ENCODE measurements around the gene STK32B.
"Not testable (repeated sequence)": the region's sequence is repeated elsewhere in the genome, so short reads cannot be mapped to it uniquely, and the experiment has no call there.

The STK32B gene

GRCh38 chr4:5250536-5250935, 199.3 kb downstream of the STK32B start:
- not testable (repeated sequence) for DNase-seq (ENCODE audit: low read depth in 3 of 3, low spot score in 1 of 3)

DNA sequence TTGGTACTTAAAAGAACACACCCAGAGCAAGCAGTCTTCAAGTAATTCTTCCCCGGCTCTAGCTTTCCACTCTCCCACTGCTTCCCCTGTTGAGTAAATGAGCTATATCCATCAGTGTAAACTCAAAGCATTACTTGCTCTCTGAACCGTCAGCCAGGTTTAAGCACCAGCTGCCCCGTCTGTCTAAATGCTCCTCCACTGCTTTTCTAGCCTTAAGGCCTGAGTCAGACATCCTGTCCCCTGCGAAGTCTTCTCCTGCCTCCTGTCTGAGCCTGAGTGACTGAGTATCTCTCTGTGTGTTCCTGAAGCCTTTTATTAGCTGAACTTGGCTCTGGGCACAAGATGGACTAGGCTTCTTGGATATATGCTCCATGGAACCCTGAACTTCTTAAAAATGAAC, 205.1 kb downstream of the STK32B start:
- no peak for DNase-seq (ENCODE audit: low read depth in 3 of 3, low spot score in 1 of 3)

GRCh38 chr4:5257086-5257485, 205.8 kb downstream of the STK32B start:
- no peak for DNase-seq (ENCODE audit: low read depth in 3 of 3, low spot score in 1 of 3)

GRCh38 chr4:5259471-5259870, 208.2 kb downstream of the STK32B start:
- no peak for DNase-seq (ENCODE audit: low read depth in 3 of 3, low spot score in 1 of 3)

DNA sequence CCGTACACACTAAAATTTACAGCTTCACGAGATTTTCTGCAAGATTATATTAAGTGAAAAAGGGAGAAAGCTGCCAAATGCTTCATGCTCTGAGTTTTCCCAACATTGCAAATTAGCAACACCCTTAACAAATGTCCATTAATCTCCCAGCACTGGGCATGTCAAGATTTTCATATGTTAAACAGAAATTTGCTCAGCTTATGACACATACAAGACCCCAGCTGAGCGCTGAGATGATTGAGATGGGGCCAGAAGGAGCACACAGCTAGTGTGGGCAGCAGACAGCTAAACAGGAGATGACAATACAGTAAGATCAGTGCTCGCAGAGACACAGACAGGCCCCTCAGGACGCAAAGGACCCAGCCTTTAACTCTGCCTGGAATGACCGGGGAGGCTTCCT, 208.8 kb downstream of the STK32B start:
- DNase-seq (ENCODE audit: low read depth in 3 of 3, low spot score in 1 of 3), result no peak

GRCh38 chr4:5261866-5262265, 210.6 kb downstream of the STK32B start:
- DNase-seq (ENCODE audit: low read depth in 3 of 3, low spot score in 1 of 3), result no peak

GRCh38 chr4:5266991-5267390, 215.7 kb downstream of the STK32B start:
- DNase-seq (ENCODE audit: low read depth in 3 of 3, low spot score in 1 of 3), result no peak

DNA sequence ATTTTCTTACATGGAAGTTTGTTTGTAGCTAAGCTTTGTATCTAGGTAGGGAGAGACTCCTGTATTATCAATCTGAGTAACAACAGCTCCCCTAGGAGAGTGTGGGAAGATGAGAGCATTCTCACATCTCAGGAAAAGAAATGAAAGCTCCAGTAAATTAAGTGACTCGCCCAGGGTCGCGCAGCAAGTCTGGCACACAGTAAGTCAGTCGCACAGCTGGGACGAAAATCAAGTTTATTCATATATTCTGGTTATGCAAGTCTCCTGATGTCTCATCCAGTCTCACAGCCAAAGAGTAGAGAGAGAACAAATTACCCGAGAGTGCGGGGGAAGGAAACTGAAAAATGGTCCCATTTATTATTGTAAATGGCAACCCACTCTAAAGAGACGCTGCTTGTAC, 216.1 kb downstream of the STK32B start:
- no peak for DNase-seq (ENCODE audit: low read depth in 3 of 3, low spot score in 1 of 3)

DNA sequence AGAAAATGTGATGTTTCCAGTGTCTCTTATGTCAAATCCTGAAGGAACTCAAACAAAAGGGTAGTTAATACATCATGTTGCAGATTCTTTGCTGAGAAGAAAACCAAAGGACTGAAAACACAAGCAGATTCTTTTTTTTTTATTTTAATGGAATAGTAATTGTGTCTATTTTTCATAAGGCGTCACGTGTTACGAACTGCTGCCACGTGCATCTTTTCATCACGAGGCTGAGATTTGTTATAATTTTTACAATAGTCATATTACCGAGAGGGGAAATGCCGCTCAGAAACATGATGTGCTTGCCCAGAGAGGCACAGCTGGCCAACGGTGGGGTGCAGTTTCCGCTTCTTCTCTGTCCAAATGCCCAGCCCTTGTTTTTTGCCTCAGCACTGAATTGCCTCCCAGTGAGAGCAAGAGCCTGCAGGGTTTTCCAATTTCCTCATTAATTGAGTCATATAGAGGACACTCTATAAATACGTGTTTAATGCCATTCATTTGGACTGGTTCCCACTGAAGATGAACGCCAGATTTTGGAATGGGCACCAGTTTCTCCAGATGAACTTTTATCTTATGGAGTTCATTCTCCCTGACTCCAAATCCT, 225.3 kb downstream of the STK32B start:
- no peak for DNase-seq (ENCODE audit: low read depth in 3 of 3, low spot score in 1 of 3)

DNA sequence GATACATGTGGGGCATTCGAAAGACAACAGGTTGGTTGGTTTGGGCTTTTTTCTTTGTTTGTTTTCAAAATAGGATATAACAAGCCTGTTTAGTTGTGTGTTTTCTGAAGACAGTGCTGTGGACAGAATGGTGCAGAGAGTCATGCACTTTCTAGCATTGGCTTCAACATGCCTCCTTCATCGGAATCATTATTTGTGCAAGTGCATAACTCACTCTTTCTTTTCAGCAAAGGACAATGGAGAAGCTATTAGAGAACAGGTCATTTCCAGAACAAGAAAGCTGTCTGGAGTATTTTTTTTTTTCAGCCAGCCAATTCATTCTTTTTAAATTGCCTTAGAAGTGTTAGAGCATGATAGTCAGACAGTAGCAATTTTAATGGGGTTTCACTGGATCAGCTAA, 225.8 kb downstream of the STK32B start:
- no peak for DNase-seq (ENCODE audit: low read depth in 3 of 3, low spot score in 1 of 3)

DNA sequence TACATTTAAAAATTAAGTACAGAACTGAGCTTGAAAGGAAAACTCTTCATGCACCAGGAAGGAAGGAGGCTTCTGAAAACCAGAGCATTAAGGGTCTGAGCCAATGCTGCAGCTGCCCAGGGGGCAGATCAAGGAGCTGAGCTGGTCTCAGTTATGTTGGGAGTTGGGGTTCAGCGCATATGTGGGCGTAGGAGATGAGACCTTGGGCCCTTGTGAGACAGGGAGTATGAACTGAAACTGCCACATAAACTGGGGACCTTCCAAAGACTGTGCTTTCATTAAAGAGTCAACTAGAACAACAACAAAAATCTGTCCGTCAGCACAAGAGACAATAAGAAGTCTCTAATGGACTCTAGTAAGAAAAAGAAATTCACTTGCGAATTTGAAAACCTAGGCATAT, 226.9 kb downstream of the STK32B start:
- DNase-seq (ENCODE audit: low read depth in 3 of 3, low spot score in 1 of 3), result no peak

- not testable (repeated sequence) for DNase-seq (ENCODE audit: low read depth in 3 of 3, low spot score in 1 of 3)
Measured at GRCh38 chr4:5280069-5280468, 228.8 kb downstream of the STK32B start.

DNA sequence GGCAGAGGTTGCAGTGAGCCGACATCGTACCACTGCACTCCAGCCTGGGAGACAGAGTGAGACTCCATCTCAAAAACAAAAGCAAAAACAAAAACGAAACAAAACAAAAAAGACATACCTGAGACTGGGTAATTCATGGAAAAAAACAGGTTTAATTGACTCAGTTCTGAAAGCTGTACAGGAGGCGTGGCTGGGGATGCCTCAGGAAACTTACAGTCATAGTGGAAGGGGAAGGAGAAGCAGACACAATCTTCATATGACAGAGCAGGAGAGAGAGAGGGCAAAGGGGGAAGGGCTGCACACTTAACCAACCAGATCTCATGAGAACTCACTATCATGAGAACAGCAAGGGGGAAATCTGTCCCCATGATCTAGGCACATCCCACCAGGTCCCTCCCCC, 229.5 kb downstream of the STK32B start:
- no peak for DNase-seq (ENCODE audit: low read depth in 3 of 3, low spot score in 1 of 3)

GRCh38 chr4:5283837-5284236, 232.6 kb downstream of the STK32B start:
- no peak for DNase-seq (ENCODE audit: low read depth in 3 of 3, low spot score in 1 of 3)

DNA sequence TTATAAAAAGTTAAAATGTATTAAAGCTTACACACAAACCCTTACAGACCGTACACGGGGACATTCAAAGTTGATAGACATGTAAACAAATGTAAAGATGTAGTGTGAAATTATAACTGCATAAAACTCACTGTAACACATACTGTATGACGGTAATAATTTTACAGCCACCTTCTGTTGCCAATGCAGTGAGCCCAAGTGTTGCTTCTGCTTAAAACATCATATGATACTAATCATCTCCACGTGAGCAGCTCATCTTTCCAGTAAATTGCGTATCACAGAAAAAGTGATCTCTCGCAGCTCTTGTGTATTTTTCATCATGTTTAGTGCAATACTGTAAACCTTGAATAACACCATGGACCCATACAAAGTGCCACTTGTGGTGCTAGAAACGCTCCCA, 233.2 kb downstream of the STK32B start:
- no peak for DNase-seq (ENCODE audit: low read depth in 3 of 3, low spot score in 1 of 3)

GRCh38 chr4:5292101-5292500, 240.8 kb downstream of the STK32B start:
- DNase-seq (ENCODE audit: low read depth in 3 of 3, low spot score in 1 of 3), result no peak

DNA sequence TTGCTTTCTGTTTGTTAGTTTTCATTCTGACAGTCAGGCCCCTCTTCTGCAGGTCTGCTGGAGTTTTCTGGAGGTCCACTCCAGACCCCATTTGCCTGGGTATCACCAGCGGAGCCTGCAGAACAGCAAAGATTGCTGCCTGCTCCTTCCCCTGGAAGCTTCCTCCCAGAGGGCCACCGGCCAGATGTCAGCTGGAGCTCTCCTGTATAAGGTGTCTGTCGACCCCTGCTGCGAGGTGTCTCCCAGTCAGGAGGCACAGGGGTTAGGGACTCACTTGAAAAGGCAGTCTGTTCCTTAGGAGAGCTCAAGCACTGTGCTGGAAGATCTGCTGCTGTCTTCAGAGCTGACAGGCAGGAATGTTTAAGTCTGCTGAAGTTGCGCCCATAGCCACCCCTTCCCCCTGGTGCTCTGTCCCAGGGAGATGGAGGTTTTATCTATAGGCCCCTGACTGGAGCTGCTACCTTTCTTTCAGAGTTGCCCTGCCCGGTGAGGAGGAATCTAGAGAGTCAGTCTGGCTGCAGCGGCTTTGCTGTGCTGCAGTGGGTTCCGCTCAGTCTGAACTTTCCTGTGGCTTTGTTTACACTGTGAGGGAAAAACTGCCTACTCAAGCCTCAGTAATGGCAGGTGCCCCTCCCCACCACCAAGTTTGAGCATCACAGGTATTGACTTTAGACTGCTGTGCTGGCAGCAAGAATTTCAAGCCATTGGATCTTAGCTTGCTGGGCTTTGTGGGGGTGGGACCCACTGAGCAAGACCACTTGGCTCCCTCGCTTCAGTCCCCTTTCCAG, 246.9 kb downstream of the STK32B start:
- DNase-seq (ENCODE audit: low read depth in 3 of 3, low spot score in 1 of 3), result not testable (repeated sequence)

- DNase-seq (ENCODE audit: low read depth in 3 of 3, low spot score in 1 of 3), result no peak
Measured at GRCh38 chr4:5300283-5300682, 249.0 kb downstream of the STK32B start.

- DNase-seq (ENCODE audit: low read depth in 3 of 3, low spot score in 1 of 3), result no peak
Measured at GRCh38 chr4:5307928-5308327, 256.6 kb downstream of the STK32B start.

GRCh38 chr4:5322321-5322720, 271.0 kb downstream of the STK32B start:
- DNase-seq (ENCODE audit: low read depth in 3 of 3, low spot score in 1 of 3), result no peak

DNA sequence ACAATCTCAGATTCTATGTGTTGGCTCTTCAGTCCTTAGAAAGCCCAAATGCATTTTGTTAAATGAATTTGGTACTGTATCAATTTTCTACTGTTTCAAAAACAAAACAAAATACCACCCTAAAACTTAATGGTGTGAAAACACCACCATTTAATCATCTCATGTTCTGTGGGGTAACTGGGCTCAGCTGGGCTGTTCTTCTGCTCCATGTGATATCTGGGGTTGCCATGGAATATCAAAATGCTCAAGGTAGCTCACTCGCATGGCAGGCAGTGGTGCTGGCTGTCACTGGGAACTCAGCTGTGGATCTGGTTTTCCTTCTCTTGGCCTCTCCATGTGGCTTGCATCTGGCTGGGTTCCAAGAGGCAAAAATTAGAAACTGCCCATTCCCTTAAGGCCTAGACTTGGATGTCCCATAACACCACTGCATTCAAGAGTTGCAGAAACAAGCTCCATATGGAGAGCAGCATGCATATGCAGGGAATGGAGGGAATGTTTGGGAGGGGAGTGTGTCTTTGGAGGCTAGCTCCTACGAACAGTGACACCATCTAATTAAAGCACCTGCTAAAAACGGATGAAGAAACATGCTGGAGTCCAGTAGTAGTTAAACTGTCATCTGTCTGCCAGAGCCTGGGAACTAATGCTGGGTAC, 279.2 kb downstream of the STK32B start:
- no peak for DNase-seq (ENCODE audit: low read depth in 3 of 3, low spot score in 1 of 3)

- no peak for DNase-seq (ENCODE audit: low read depth in 3 of 3, low spot score in 1 of 3)
Measured at GRCh38 chr4:5337731-5338130, 286.5 kb downstream of the STK32B start.

Data from stimulated activated CD4-positive, alpha-beta T cell treated with anti-CD3 and anti-CD28 coated beads, TNF-alpha, amount 100 ng/mL, for 1 hour (primary cell).